ENCODE results near the gene UPK3BL1.
"Not testable (repeated sequence)": the region's sequence is repeated elsewhere in the genome, so short reads cannot be mapped to it uniquely, and the experiment has no call there.

DNA sequence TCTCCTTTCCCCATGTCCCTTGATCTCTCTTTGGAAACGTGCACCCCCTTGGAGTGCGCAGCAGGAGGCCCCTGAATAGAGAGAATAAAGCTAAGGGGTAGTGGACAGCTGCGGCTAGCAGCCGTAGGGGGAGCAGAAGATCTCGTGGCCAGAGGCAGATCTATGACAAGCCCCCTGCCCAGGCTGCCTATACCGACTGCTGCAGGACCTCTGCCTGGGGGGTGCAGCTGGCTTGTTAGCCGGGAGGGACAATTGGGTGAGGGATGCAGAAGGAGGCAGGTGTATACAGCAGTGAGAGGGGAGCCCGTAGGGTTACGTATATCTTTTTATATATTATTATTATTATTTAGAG is 29.3 kb upstream of the UPK3BL1 start:
- not testable (repeated sequence) for TF ChIP-seq BACH2 (CRISPR knock-in tag; IDR thresholded peaks at IDR 0.05; ENCODE audit: borderline replicate concordance); ZFP30 (CRISPR knock-in tag; IDR thresholded peaks at IDR 0.05); ZNF70 (CRISPR knock-in tag; IDR thresholded peaks at IDR 0.05)
- TF ChIP-seq, protein P1, sequence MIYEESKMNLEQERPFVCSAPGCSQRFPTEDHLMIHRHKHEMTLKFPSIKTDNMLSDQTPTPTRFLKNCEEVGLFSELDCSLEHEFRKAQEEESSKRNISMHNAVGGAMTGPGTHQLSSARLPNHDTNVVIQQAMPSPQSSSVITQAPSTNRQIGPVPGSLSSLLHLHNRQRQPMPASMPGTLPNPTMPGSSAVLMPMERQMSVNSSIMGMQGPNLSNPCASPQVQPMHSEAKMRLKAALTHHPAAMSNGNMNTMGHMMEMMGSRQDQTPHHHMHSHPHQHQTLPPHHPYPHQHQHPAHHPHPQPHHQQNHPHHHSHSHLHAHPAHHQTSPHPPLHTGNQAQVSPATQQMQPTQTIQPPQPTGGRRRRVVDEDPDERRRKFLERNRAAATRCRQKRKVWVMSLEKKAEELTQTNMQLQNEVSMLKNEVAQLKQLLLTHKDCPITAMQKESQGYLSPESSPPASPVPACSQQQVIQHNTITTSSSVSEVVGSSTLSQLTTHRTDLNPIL (CRISPR knock-in tag; IDR thresholded peaks at IDR 0.05; ENCODE audit: low read depth) = not testable (repeated sequence)

All from SK-N-SH treated with all-trans-retinoic acid at 6 μM for 48 hours (cell line).